ENCODE data around the gene SCN1B.
A peak's percentile ranks its signal among the peaks of the same experiment; 100 is the strongest.

SCN1B gene

GRCh38 chr19:35061583-35062373 lies 31.5 kb downstream of the SCN1B start:
- intact Hi-C loops (cut with DNase I) = no loop called here
- no peak for DNase-seq

GRCh38 chr19:35062942-35063341 lies 32.7 kb downstream of the SCN1B start:
- DNase-seq = no peak
- intact Hi-C loops (cut with DNase I) = no loop called here

GRCh38 chr19:35063940-35064818 lies 33.9 kb downstream of the SCN1B start:
- peak in 1 of 42 donors; percentile 27 for DNase-seq

GRCh38 chr19:35065574-35065973 lies 35.3 kb downstream of the SCN1B start:
- intact Hi-C loops (cut with DNase I) = loop anchor here (5.0 kb wide), 1 partner anchor 72 kb away; the partner anchor contains the start of genes FXYD1 and LGI4
- DNase-seq = no peak

More at GRCh38 chr19:35063940-35064818, 33.9 kb downstream of the SCN1B start:
- intact Hi-C loops (cut with DNase I) = no loop called here

- no peak for DNase-seq
- intact Hi-C loops (cut with DNase I) = loop anchor here (5.0 kb wide), 1 partner anchor 71 kb away; the partner anchor contains the start of genes FXYD1 and LGI4
Measured at GRCh38 chr19:35066121-35066520, 35.9 kb downstream of the SCN1B start.

- intact Hi-C loops (cut with DNase I) = loop anchor here (5.0 kb wide), 1 partner anchor 70 kb away; the partner anchor contains the start of genes FXYD1 and LGI4
Measured at GRCh38 chr19:35066691-35067563, 36.7 kb downstream of the SCN1B start.

GRCh38 chr19:35068941-35069634 lies 38.8 kb downstream of the SCN1B start:
- intact Hi-C loops (cut with DNase I) = loop anchor here (5.0 kb wide), 1 partner anchor 68 kb away; the partner anchor contains the start of genes FXYD1 and LGI4
- no peak for DNase-seq

More at GRCh38 chr19:35066691-35067563, 36.7 kb downstream of the SCN1B start:
- DNase-seq = peak; percentile 69 to 97 (median 92)

GRCh38 chr19:35069696-35070095 lies 39.4 kb downstream of the SCN1B start:
- DNase-seq = no peak
- intact Hi-C loops (cut with DNase I) = loop anchor here (5.0 kb wide), 1 partner anchor 68 kb away; the partner anchor contains the start of genes FXYD1 and LGI4

- intact Hi-C loops (cut with DNase I) = no loop called here
- no peak for DNase-seq
Measured at GRCh38 chr19:35070471-35070870, 40.2 kb downstream of the SCN1B start.

GRCh38 chr19:35073516-35073915 lies 43.2 kb downstream of the SCN1B start:
- intact Hi-C loops (cut with DNase I) = no loop called here
- no peak for DNase-seq

- no peak for DNase-seq
- intact Hi-C loops (cut with DNase I) = no loop called here
Measured at GRCh38 chr19:35073941-35074340, 43.7 kb downstream of the SCN1B start.

- intact Hi-C loops (cut with DNase I) = no loop called here
- no peak for DNase-seq
Measured at GRCh38 chr19:35074426-35075201, 44.3 kb downstream of the SCN1B start.

GRCh38 chr19:35075202-35076025 lies 45.1 kb downstream of the SCN1B start:
- DNase-seq = no peak
- intact Hi-C loops (cut with DNase I) = no loop called here

GRCh38 chr19:35076026-35076370 lies 45.7 kb downstream of the SCN1B start:
- intact Hi-C loops (cut with DNase I) = no loop called here
- DNase-seq = no peak

GRCh38 chr19:35076657-35077056 lies 46.4 kb downstream of the SCN1B start:
- intact Hi-C loops (cut with DNase I) = no loop called here
- no peak for DNase-seq

GRCh38 chr19:35077411-35078223 lies 47.3 kb downstream of the SCN1B start:
- DNase-seq = no peak
- intact Hi-C loops (cut with DNase I) = no loop called here

All from head of caudate nucleus (tissue), 42 donors.